Measurements from ENCODE around the gene ITGB6. TPM values are rescaled to one million over a fixed set of nuclear protein-coding genes. Genes with fewer than 3 reads are reported as not detected.

The ITGB6 gene
- total RNA-seq, 4 donors from 2014 or later: 4.4 to 13.8 (median 10.0) TPM

DNA sequence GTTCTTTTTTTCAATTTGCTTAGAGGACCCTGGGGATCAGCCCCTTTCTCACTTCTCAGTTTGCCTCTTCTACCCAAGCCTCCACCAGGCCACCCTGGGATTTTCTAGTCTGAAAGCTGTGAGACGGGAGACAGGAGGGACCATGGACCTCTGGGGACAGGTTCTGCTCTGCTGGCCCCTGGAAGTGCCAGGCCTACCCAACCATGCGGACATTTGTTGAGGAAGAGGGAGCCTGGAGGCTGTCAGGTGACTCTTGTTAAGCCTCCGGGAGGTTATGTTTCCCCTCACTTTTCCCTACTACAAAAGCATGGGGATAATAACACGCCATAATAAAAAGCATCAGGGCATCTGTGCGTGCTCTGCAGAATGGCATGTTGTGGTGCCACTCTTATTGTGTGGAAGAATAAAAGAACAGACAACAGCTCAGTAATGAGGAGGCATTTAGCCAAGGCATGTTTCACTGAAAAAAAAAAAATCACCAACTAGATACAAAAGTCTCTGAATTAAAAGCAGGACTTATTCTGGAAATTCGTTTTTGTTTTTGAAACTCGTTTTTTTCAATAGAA lies 89.3 kb downstream of the ITGB6 start:
- H3K27ac ChIP-seq: peak overlapping the region; percentile 35
- H3K9me3 ChIP-seq: no peaks in the 10 kb centered on the region
- H3K4me1 ChIP-seq: peaks cover 25% of the 10 kb centered on the region
- no peak for TF ChIP-seq EP300 (IDR thresholded peaks at IDR 0.05)
- TF ChIP-seq, protein P1, sequence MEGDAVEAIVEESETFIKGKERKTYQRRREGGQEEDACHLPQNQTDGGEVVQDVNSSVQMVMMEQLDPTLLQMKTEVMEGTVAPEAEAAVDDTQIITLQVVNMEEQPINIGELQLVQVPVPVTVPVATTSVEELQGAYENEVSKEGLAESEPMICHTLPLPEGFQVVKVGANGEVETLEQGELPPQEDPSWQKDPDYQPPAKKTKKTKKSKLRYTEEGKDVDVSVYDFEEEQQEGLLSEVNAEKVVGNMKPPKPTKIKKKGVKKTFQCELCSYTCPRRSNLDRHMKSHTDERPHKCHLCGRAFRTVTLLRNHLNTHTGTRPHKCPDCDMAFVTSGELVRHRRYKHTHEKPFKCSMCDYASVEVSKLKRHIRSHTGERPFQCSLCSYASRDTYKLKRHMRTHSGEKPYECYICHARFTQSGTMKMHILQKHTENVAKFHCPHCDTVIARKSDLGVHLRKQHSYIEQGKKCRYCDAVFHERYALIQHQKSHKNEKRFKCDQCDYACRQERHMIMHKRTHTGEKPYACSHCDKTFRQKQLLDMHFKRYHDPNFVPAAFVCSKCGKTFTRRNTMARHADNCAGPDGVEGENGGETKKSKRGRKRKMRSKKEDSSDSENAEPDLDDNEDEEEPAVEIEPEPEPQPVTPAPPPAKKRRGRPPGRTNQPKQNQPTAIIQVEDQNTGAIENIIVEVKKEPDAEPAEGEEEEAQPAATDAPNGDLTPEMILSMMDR (IDR thresholded peaks at IDR 0.05): no peak
- TF ChIP-seq POLR2AphosphoS5 (IDR thresholded peaks at IDR 0.05): no peak
- TF ChIP-seq POLR2A (IDR thresholded peaks at IDR 0.05): no peak
- no peak for DNase-seq (ENCODE audit: low spot score in 2 of 2)
- H3K27me3 ChIP-seq: no peaks in the 10 kb centered on the region
- no peaks in the 10 kb centered on the region for H3K36me3 ChIP-seq
- WGBS: 80% methylated on average over 7 of the region's 7 CpGs
- no peak overlapping the region for H3K4me3 ChIP-seq

DNA sequence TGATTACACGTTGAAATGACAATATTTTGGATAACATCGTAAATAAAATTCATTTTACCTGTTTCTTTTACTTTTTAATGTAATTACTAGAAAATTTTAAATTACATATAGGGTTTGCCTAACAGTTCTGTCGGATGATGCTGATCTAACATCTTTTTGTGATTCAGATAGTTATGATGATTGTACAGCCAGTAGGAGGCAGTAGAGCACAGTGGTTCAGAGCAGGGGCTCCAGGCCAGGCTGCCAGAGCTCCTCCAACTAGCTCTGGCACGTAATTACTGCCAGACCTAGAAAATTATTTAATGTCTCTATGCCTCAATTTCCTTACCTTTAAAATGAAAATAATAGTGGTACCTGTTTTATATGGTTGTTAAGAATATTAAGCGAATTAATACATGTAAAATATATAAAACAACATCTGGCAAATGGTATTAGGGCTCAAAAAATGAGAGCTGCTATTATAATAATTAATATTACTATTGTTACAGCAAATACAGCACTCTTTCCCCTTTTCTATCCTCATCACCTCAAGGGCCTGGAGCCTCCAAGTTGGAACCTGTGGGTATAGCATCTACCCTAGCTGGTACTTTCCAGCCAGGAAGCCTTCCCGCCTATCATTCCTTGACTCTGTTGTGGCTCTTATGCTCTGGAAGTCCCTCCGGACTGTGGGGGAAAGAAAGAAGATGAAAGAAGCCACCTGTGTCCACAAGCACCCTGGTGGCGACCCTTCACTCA lies 90.0 kb downstream of the ITGB6 start:
- H3K27me3 ChIP-seq: no peaks in the 10 kb centered on the region
- 42% methylated on average over 8 of the region's 8 CpGs for whole genome bisulfite sequencing
- peak in 1 of 3 donors; percentile 6 for TF ChIP-seq POLR2AphosphoS5 (IDR thresholded peaks at IDR 0.05)
- TF ChIP-seq EP300 (IDR thresholded peaks at IDR 0.05): no peak
- TF ChIP-seq, protein P1 (IDR thresholded peaks at IDR 0.05): peak; percentile 65 to 86
- no peaks in the 10 kb centered on the region for H3K9me3 ChIP-seq
- no peaks in the 10 kb centered on the region for H3K36me3 ChIP-seq
- H3K4me3 ChIP-seq: no peak overlapping the region
- peaks cover 25% of the 10 kb centered on the region for H3K4me1 ChIP-seq
- no peak for DNase-seq (ENCODE audit: low spot score in 2 of 2)
- H3K27ac ChIP-seq: peak overlapping the region; percentile 74

DNA sequence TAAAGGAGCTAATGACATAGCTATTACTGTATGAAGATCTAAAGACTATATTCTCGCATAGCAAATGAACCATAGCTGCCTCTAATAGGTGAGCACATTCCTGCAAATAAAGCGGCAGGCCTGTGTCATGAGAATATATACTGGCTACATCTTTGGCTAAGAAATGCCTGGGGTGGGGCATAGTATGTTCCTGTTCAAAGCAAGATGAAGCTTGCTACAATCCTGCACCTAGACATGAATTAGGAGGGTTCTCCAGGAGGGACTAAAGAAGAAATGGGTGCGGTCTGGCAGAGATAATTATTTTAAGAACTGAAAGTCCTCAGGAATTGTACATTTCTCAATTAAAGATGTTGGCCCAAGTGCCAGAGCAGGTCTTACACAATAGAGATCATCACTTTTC lies 90.8 kb downstream of the ITGB6 start:
- peak overlapping the region; percentile 74 for H3K27ac ChIP-seq
- TF ChIP-seq EP300 (IDR thresholded peaks at IDR 0.05): no peak
- peak in 1 of 3 donors; percentile 6 for TF ChIP-seq POLR2AphosphoS5 (IDR thresholded peaks at IDR 0.05)

DNA sequence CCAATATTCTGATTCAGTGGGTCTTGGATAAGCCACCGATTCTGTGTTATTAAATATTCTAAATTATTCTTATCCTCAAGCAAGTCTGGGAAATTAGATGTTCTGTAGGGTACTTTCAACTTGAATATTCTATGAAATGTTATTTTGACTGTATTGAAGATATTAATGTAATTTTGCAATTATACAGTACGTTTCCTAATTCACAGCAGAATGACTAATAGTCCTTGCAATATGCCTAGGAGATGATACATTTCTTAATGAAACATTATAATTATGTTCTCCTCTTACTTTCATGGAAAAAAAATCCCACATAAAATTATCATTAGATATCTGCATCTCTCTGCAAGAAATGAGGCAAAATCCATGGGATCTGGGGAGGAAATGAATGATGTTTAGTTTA lies 91.4 kb downstream of the ITGB6 start:
- H3K27ac ChIP-seq: peak overlapping the region; percentile 67
- H3K9me3 ChIP-seq: no peaks in the 10 kb centered on the region
- peaks cover 25% of the 10 kb centered on the region for H3K4me1 ChIP-seq
- no peak overlapping the region for H3K4me3 ChIP-seq
- no peaks in the 10 kb centered on the region for H3K27me3 ChIP-seq
- no peak for DNase-seq (ENCODE audit: low spot score in 2 of 2)
- TF ChIP-seq, protein P1 (IDR thresholded peaks at IDR 0.05): no peak
- TF ChIP-seq POLR2AphosphoS5 (IDR thresholded peaks at IDR 0.05) (no peak), EP300 (IDR thresholded peaks at IDR 0.05) (no peak), POLR2A (IDR thresholded peaks at IDR 0.05) (no peak)
- no peaks in the 10 kb centered on the region for H3K36me3 ChIP-seq
- 71% methylated on average over 2 of the region's 2 CpGs for WGBS

More for the DNA sequence above, 90.8 kb downstream of the ITGB6 start:
- H3K27me3 ChIP-seq: no peaks in the 10 kb centered on the region
- H3K4me3 ChIP-seq: no peak overlapping the region
- H3K9me3 ChIP-seq: no peaks in the 10 kb centered on the region
- no peak for DNase-seq (ENCODE audit: low spot score in 2 of 2)
- 67% methylated on average over 3 of the region's 3 CpGs for WGBS
- H3K4me1 ChIP-seq: peaks cover 25% of the 10 kb centered on the region
- no peaks in the 10 kb centered on the region for H3K36me3 ChIP-seq

DNA sequence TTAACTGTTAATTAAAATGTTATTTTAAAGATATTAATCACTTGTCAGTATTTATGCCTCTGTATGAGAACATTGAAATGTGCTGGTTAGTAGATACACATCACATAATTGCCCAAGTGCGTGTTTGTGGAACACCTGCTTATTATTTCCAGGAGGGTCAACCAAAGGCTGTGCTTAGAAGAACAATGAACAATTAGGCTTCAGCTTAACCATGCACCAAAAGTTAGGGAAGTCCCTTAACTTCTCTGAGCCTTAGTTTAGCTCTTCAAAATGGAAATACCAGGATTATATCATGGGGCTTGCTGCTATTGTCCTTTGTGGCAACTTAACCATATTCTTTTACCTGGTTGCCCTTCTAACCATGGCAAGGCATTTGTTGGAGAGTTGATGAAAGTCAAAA lies 94.7 kb downstream of the ITGB6 start:
- H3K4me3 ChIP-seq: no peak overlapping the region
- 76% methylated on average over 1 of the region's 1 CpG for whole genome bisulfite sequencing
- no peak for TF ChIP-seq EP300 (IDR thresholded peaks at IDR 0.05)
- no peak for TF ChIP-seq POLR2A (IDR thresholded peaks at IDR 0.05)
- no peak for TF ChIP-seq POLR2AphosphoS5 (IDR thresholded peaks at IDR 0.05)
- TF ChIP-seq, protein P1 (IDR thresholded peaks at IDR 0.05): no peak
- no peaks in the 10 kb centered on the region for H3K9me3 ChIP-seq
- no peaks in the 10 kb centered on the region for H3K27me3 ChIP-seq
- no peak for DNase-seq (ENCODE audit: low spot score in 2 of 2)
- no peak overlapping the region for H3K27ac ChIP-seq
- H3K36me3 ChIP-seq: no peaks in the 10 kb centered on the region
- peaks cover 20% of the 10 kb centered on the region for H3K4me1 ChIP-seq
